ENCODE measurements around the gene KLHDC4. TPM values are rescaled to one million over a fixed set of nuclear protein-coding genes. Genes with fewer than 3 reads are reported as not detected.

KLHDC4 gene
- total and polyA plus RNA-seq, 4 donors, result 8.2 to 27.6 (median 14.2) TPM

DNA sequence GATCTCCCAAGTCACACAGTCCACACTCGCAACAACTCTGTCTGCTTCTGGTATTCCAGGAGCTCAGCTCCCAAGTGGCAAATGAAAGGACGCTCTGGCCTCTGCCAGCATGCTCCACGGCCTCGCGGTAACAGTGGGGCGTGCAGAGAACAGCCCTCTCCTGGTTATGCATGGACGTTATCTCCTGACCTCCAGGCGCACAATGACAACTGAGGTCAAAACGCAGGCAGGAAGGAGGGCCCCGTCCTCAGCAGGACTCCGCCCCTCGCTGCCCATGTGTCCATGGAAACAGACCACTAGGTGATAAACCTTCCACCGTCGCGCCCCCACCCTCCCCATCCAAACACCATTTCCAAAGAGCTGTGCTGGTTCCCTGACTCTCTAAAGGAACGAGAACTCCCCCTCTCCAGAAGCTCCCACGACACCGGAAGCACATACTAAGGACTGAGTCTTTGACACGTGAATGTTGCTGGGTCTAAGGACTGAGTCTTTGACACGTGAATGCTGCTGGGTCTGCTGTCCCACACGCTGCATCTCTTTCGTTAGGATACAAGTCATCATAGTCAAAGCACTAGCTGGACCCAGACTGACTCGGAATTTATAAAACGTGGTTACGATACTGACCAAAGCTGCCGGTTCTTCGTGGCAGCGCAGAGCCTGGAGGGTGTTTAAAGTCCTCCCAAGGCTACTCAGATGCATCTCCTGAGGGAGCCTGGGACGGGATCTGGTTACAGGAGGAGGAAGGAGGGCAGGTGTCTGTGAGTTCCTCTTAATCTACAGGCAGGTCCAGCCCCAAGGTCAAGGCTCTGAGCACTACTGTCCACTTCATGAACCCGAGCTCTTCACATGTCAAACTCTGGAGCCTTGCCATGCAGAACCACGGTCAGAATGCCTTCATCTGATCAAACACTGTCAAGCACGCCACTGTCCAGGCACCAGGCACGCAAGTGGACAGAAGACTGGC, 43.9 kb downstream of the KLHDC4 start:
- H3K4me3 ChIP-seq (ENCODE audit: low read depth in 1 of 3, low read length in 3 of 3), result no peak overlapping the region
- peaks cover 0 to 11% (median 8%) of the 10 kb centered on the region in 4 donors for H3K36me3 ChIP-seq (ENCODE audit: control insufficient read depth in 4 of 4, insufficient read depth in 3 of 4, low read depth in 1 of 4, low read length in 3 of 4)
- no peak overlapping the region for H3K9ac ChIP-seq (ENCODE audit: low read depth in 1 of 2, low read length in 2 of 2)
- TF ChIP-seq, protein P1, sequence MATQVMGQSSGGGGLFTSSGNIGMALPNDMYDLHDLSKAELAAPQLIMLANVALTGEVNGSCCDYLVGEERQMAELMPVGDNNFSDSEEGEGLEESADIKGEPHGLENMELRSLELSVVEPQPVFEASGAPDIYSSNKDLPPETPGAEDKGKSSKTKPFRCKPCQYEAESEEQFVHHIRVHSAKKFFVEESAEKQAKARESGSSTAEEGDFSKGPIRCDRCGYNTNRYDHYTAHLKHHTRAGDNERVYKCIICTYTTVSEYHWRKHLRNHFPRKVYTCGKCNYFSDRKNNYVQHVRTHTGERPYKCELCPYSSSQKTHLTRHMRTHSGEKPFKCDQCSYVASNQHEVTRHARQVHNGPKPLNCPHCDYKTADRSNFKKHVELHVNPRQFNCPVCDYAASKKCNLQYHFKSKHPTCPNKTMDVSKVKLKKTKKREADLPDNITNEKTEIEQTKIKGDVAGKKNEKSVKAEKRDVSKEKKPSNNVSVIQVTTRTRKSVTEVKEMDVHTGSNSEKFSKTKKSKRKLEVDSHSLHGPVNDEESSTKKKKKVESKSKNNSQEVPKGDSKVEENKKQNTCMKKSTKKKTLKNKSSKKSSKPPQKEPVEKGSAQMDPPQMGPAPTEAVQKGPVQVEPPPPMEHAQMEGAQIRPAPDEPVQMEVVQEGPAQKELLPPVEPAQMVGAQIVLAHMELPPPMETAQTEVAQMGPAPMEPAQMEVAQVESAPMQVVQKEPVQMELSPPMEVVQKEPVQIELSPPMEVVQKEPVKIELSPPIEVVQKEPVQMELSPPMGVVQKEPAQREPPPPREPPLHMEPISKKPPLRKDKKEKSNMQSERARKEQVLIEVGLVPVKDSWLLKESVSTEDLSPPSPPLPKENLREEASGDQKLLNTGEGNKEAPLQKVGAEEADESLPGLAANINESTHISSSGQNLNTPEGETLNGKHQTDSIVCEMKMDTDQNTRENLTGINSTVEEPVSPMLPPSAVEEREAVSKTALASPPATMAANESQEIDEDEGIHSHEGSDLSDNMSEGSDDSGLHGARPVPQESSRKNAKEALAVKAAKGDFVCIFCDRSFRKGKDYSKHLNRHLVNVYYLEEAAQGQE (IDR thresholded peaks at IDR 0.05), result no peak
- TF ChIP-seq GABPA (IDR thresholded peaks at IDR 0.05 in 1 of 2, conservative IDR thresholded peaks at IDR 0.05 in 1 of 2) (no peak), FOXA2 (IDR thresholded peaks at IDR 0.05) (no peak), EGR1 (IDR thresholded peaks at IDR 0.05; ENCODE audit: low read depth in 2 of 2) (no peak), HNF4A (conservative IDR thresholded peaks at IDR 0.05) (no peak), YY1 (IDR thresholded peaks at IDR 0.05) (no peak), TAF1 (conservative IDR thresholded peaks at IDR 0.05) (no peak), RXRA (IDR thresholded peaks at IDR 0.05) (no peak), NR2F2 (IDR thresholded peaks at IDR 0.05) (no peak), FOXA1 (IDR thresholded peaks at IDR 0.05) (no peak), RAD21 (IDR thresholded peaks at IDR 0.05) (no peak), HNF4G (IDR thresholded peaks at IDR 0.05) (no peak), SP1 (IDR thresholded peaks at IDR 0.05) (no peak)
- TF ChIP-seq, protein P2, sequence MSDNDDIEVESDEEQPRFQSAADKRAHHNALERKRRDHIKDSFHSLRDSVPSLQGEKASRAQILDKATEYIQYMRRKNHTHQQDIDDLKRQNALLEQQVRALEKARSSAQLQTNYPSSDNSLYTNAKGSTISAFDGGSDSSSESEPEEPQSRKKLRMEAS (IDR thresholded peaks at IDR 0.05), result no peak
- TF ChIP-seq, protein P3, sequence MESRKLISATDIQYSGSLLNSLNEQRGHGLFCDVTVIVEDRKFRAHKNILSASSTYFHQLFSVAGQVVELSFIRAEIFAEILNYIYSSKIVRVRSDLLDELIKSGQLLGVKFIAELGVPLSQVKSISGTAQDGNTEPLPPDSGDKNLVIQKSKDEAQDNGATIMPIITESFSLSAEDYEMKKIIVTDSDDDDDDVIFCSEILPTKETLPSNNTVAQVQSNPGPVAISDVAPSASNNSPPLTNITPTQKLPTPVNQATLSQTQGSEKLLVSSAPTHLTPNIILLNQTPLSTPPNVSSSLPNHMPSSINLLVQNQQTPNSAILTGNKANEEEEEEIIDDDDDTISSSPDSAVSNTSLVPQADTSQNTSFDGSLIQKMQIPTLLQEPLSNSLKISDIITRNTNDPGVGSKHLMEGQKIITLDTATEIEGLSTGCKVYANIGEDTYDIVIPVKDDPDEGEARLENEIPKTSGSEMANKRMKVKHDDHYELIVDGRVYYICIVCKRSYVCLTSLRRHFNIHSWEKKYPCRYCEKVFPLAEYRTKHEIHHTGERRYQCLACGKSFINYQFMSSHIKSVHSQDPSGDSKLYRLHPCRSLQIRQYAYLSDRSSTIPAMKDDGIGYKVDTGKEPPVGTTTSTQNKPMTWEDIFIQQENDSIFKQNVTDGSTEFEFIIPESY (IDR thresholded peaks at IDR 0.05), result no peak
- TF ChIP-seq, protein P4, sequence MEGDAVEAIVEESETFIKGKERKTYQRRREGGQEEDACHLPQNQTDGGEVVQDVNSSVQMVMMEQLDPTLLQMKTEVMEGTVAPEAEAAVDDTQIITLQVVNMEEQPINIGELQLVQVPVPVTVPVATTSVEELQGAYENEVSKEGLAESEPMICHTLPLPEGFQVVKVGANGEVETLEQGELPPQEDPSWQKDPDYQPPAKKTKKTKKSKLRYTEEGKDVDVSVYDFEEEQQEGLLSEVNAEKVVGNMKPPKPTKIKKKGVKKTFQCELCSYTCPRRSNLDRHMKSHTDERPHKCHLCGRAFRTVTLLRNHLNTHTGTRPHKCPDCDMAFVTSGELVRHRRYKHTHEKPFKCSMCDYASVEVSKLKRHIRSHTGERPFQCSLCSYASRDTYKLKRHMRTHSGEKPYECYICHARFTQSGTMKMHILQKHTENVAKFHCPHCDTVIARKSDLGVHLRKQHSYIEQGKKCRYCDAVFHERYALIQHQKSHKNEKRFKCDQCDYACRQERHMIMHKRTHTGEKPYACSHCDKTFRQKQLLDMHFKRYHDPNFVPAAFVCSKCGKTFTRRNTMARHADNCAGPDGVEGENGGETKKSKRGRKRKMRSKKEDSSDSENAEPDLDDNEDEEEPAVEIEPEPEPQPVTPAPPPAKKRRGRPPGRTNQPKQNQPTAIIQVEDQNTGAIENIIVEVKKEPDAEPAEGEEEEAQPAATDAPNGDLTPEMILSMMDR (IDR thresholded peaks at IDR 0.05; ENCODE audit: low read depth, low read length, missing input control), result no peak
- no peak overlapping the region for H3K27ac ChIP-seq (ENCODE audit: low read depth in 1 of 2, low read length in 2 of 2)
- peak; percentile 55 for DNase-seq (ENCODE audit: low spot score)
- H3K9me3 ChIP-seq (ENCODE audit: control insufficient read depth in 4 of 4, low read length in 3 of 4), result no peaks in the 10 kb centered on the region
- 90% methylated on average over 33 of the region's 33 CpGs for WGBS
- H3K4me1 ChIP-seq (ENCODE audit: control insufficient read depth in 4 of 4, insufficient read depth in 4 of 4, low read length in 3 of 4), result no peaks in the 10 kb centered on the region
- no peaks in the 10 kb centered on the region for H3K27me3 ChIP-seq (ENCODE audit: control insufficient read depth in 4 of 4, insufficient read depth in 4 of 4, low read length in 3 of 4)

Measured in liver (tissue), 9 donors.